Coronary artery (tissue), 2 donors: ENCODE results near the gene PKNOX1.

Experiments
- DNase-seq: peaks from one replicate; pipeline ENCODE4 v3.0.0-alpha.2; 2017; ENCODE audit warnings: low spot score
- H3K27ac ChIP-seq, 2 donors: fragments of 200-600 bp; sonication (generic); one replicate each; pipeline ENCODE4 v1.5.1; 2016 to 2019
- H3K4me3 ChIP-seq: fragments of 200-600 bp; sonication (generic); 2 replicates; pipeline ENCODE4 v1.5.1; 2016; ENCODE audit warnings: mild to moderate bottlenecking, moderate library complexity
- TF ChIP-seq, protein P1 (sequence below): fragments of 200-600 bp; sonication (generic); IDR thresholded peaks from one replicate; pipeline ENCODE4 v1.5.1; 2019; ENCODE audit warnings: antibody characterized with exemption

Gene PKNOX1

GRCh38 chr21:43016728-43017127, 42.4 kb downstream of the PKNOX1 start:
- TF ChIP-seq, protein P1, sequence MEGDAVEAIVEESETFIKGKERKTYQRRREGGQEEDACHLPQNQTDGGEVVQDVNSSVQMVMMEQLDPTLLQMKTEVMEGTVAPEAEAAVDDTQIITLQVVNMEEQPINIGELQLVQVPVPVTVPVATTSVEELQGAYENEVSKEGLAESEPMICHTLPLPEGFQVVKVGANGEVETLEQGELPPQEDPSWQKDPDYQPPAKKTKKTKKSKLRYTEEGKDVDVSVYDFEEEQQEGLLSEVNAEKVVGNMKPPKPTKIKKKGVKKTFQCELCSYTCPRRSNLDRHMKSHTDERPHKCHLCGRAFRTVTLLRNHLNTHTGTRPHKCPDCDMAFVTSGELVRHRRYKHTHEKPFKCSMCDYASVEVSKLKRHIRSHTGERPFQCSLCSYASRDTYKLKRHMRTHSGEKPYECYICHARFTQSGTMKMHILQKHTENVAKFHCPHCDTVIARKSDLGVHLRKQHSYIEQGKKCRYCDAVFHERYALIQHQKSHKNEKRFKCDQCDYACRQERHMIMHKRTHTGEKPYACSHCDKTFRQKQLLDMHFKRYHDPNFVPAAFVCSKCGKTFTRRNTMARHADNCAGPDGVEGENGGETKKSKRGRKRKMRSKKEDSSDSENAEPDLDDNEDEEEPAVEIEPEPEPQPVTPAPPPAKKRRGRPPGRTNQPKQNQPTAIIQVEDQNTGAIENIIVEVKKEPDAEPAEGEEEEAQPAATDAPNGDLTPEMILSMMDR, result no peak
- no peak overlapping the region for H3K4me3 ChIP-seq
- no peak for DNase-seq
- H3K27ac ChIP-seq, result no peak overlapping the region

- no peak overlapping the region for H3K27ac ChIP-seq
- TF ChIP-seq, protein P1, result no peak
- H3K4me3 ChIP-seq, result no peak overlapping the region
- DNase-seq, result no peak
Observed at GRCh38 chr21:43018519-43018918, 44.2 kb downstream of the PKNOX1 start.

GRCh38 chr21:43020177-43020576, 45.8 kb downstream of the PKNOX1 start:
- no peak for DNase-seq
- H3K27ac ChIP-seq, result no peak overlapping the region
- TF ChIP-seq, protein P1, result no peak
- no peak overlapping the region for H3K4me3 ChIP-seq

DNA sequence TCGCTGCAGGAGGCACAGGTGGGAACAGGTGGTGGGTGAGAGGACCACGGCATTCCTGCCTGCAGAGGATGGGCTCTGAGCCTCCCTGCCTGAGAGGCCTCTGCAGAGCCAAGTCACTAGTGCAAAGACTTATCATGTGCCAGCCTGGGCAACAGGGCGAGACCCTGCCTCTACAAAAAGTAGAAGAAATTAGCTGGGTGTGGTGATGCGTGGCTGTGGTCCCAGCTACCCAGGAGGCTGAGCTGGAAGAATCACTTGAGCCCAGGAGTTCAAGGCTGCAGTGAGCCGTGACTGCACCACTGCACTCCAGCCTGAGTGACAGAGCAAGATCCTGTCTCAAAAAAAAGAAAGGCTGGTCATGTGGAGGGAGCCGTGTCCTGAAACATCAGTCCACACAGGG, 46.4 kb downstream of the PKNOX1 start:
- Histone ChIP-seq H3K27ac (no peak overlapping the region), H3K4me3 (no peak overlapping the region)
- TF ChIP-seq, protein P1, result no peak
- no peak for DNase-seq

DNA sequence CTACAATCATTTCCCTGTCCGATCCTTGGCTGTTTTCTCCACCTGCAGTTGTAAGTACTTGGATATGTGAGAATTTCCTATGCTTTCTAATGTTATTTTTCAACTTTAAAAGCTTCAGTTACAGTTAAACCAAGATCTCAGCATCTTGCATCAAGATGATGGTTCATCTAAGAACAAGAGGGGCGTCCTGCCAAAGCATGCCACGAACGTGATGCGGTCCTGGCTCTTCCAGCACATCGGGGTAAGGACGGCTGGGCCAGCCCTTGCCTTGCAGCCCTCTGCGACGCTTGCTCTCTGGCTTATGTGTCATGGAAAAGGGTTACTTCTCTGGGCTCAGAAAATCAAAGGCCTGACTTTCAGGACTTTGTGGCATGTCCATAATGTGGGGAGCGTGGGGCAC, 46.8 kb downstream of the PKNOX1 start:
- no peak for DNase-seq
- Histone ChIP-seq H3K27ac (no peak overlapping the region), H3K4me3 (no peak overlapping the region)
- TF ChIP-seq, protein P1, result no peak

DNA sequence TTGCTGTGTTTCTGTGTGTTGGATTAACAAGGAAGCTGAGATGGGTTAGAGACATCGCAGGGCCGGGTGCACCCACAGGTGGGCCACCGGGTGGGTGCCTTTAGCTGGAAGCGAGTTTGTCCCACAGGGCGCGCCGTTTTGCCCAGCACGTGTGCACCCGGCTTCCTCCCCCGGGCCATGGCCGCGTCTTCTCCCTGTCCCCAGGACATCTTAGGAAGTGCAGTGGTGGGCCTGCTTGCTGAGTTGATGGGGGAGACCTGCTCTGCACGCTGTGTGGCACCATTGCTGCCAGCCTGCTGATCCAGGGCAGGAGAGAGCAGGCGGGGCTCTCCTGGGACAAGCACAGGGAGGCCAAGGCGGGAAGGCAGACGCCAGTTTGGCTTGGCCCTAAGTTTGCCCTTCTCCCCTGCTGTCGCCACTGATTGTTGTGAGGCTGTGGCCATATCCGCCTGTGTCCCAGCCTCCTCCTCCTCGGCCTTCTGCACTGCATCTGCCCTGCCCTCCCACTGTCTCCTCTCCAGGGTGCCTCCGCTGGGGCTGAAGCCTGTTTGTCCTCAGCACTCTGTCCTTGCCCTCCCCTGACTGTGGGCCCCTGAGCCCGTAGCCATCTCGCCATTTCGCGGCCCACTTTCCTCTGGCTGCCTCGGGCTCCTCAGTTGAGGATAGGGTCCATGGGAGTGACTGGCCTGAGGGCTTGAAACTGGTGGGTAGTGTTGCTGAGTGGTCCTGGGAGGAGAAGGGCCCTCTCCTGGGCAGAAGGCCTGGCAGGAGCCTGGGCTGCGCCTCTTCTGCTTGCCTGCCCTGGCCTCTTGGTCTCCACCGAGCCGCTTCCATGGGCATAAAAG, 47.6 kb downstream of the PKNOX1 start:
- Histone ChIP-seq H3K27ac (no peak overlapping the region), H3K4me3 (no peak overlapping the region)
- no peak for DNase-seq
- TF ChIP-seq, protein P1, result no peak

DNA sequence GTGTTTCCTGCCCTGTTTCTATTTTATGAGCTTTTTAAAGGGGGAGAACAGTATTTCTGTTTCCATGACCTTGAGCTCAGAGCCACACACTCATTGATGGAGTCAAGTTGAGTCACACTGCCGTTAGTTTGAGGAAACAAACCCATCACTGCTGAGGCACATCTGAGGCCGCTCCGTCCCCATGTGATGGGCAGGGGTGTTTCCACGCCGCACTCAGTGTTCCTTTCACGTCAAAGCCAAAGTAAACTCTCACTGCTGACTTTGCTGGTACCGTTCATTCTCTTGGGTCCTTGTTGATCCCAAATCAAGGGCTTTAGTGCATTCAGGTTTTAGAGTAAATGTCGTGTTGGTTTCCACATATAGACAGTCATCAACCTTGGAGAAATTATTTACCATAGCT, 48.8 kb downstream of the PKNOX1 start:
- no peak overlapping the region for H3K27ac ChIP-seq
- TF ChIP-seq, protein P1, result no peak

More for the DNA sequence above, 48.8 kb downstream of the PKNOX1 start:
- DNase-seq, result peak; percentile 31
- no peak overlapping the region for H3K4me3 ChIP-seq
